HEK293 (cell line): ENCODE data around the gene NHS.
A peak's percentile ranks its signal among the peaks of the same experiment; 100 is the strongest.

ENCODE experiments used
- CTCF ChIA-PET: fragments of 350-600 bp; formaldehyde crosslinking; extraction: SDS; loops from one replicate; lab custom pipeline; 2021; ENCODE audit warnings: antibody characterized with exemption; lab: Yijun Ruan, JAX
- POLR2A ChIA-PET: fragments of 300-600 bp; formaldehyde crosslinking; extraction: SDS; loops from one replicate; lab custom pipeline; 2020; ENCODE audit warnings: antibody characterized with exemption, inconsistent platforms; lab: Yijun Ruan, JAX
- H3K27ac ChIP-seq: fragments of 200-500 bp; sonication (Bioruptor generic); 2 replicates; pipeline ENCODE4 v1.5.1; 2014; ENCODE audit warnings: low read depth, low read length, control low read depth, inconsistent platforms; ENCODE audit errors: extremely low read depth
- H3K36me3 ChIP-seq, 2 experiments: fragments of 200-500 bp in 1 of 2; sonication (Bioruptor generic) in 1 of 2; 1 replicate in 1 of 2; 2 replicates in 1 of 2; pipeline ENCODE4 v1.5.1; 2014 to 2017; ENCODE audit warnings: inconsistent platforms in 2 of 2, low read length in 2 of 2; ENCODE audit not compliant: control insufficient read depth in 2 of 2, insufficient read depth in 1 of 2
- H3K4me1 ChIP-seq: fragments of 200-500 bp; sonication (Bioruptor generic); 2 replicates; pipeline ENCODE4 v1.5.1; 2014; ENCODE audit warnings: mild to moderate bottlenecking, low read length, inconsistent platforms; ENCODE audit not compliant: control insufficient read depth, insufficient read depth
- H3K4me3 ChIP-seq: 2 replicates; pipeline ENCODE4 v1.5.1; 2011; ENCODE audit warnings: low read depth, mild to moderate bottlenecking, control low read depth, low read length, moderate library complexity
- H3K9me3 ChIP-seq: fragments of 200-500 bp; sonication (Bioruptor generic); 2 replicates; pipeline ENCODE4 v1.5.1; 2014; ENCODE audit warnings: low read depth, low read length, inconsistent platforms; ENCODE audit not compliant: control insufficient read depth, insufficient read depth
- HOXC10 ChIP-seq: sonication (generic); formaldehyde crosslinking; IDR thresholded peaks from 2 replicates; pipeline ENCODE4 v1.8.1; 2023; ENCODE audit warnings: mild to moderate bottlenecking, missing genetic modification reagents
- HOXD13 ChIP-seq: sonication (generic); formaldehyde crosslinking; IDR thresholded peaks from 2 replicates; pipeline ENCODE4 v1.8.0; 2022; ENCODE audit warnings: missing genetic modification reagents, borderline replicate concordance
- KLF1 ChIP-seq: fragments of 450-650 bp; formaldehyde crosslinking; IDR thresholded peaks from 2 replicates; pipeline ENCODE4 v1.5.1; 2016; ENCODE audit warnings: missing biosample characterization, missing genetic modification characterization
- OSR2 ChIP-seq: fragments of 450-650 bp; formaldehyde crosslinking; IDR thresholded peaks from 2 replicates; pipeline ENCODE4 v1.5.1; 2016; ENCODE audit warnings: missing biosample characterization, missing genetic modification characterization
- PATZ1 ChIP-seq: fragments of 450-650 bp; formaldehyde crosslinking; IDR thresholded peaks from 2 replicates; pipeline ENCODE4 v1.5.1; 2016; ENCODE audit warnings: missing biosample characterization, missing genetic modification characterization
- ZBTB8A ChIP-seq: fragments of 450-650 bp; formaldehyde crosslinking; IDR thresholded peaks from 2 replicates; pipeline ENCODE4 v1.5.1; 2016; ENCODE audit warnings: missing biosample characterization, missing genetic modification characterization
- ZFP3 ChIP-seq: fragments of 450-650 bp; formaldehyde crosslinking; IDR thresholded peaks from 2 replicates; pipeline ENCODE4 v1.5.1; 2016; ENCODE audit warnings: low read depth, missing biosample characterization, missing genetic modification characterization
- ZNF174 ChIP-seq: fragments of 450-650 bp; formaldehyde crosslinking; IDR thresholded peaks from 2 replicates; pipeline ENCODE4 v1.5.0; 2017; ENCODE audit warnings: missing biosample characterization, mild to moderate bottlenecking, missing genetic modification characterization
- ZNF18 ChIP-seq: fragments of 450-650 bp; formaldehyde crosslinking; IDR thresholded peaks from 2 replicates; pipeline ENCODE4 v1.5.1; 2016; ENCODE audit warnings: missing biosample characterization, missing genetic modification characterization
- ZNF311 ChIP-seq: fragments of 450-650 bp; formaldehyde crosslinking; IDR thresholded peaks from 2 replicates; pipeline ENCODE4 v1.5.1; 2017; ENCODE audit warnings: missing biosample characterization, missing genetic modification characterization, borderline replicate concordance
- ZNF335 ChIP-seq: fragments of 450-650 bp; formaldehyde crosslinking; conservative IDR thresholded peaks from 2 replicates; pipeline ENCODE4 v1.5.1; 2016; ENCODE audit warnings: missing biosample characterization, missing genetic modification characterization
- ZNF362 ChIP-seq: fragments of 450-650 bp; formaldehyde crosslinking; IDR thresholded peaks from 2 replicates; pipeline ENCODE4 v1.5.1; 2016; ENCODE audit warnings: missing biosample characterization, missing genetic modification characterization
- ZNF426 ChIP-seq: fragments of 450-650 bp; formaldehyde crosslinking; IDR thresholded peaks from 2 replicates; pipeline ENCODE4 v1.5.1; 2017; ENCODE audit warnings: missing biosample characterization, missing genetic modification characterization, mild to moderate bottlenecking, inconsistent platforms, moderate library complexity
- ZNF48 ChIP-seq: fragments of 450-650 bp; formaldehyde crosslinking; IDR thresholded peaks from 2 replicates; pipeline ENCODE4 v1.5.1; 2016; ENCODE audit warnings: missing biosample characterization, missing genetic modification characterization
- ZNF513 ChIP-seq: fragments of 450-650 bp; IDR thresholded peaks from 2 replicates; pipeline ENCODE4 v1.5.1; 2018; ENCODE audit warnings: missing biosample characterization, missing genetic modification characterization
- ZNF530 ChIP-seq: fragments of 450-650 bp; formaldehyde crosslinking; IDR thresholded peaks from 2 replicates; pipeline ENCODE4 v1.5.1; 2016; ENCODE audit warnings: low read depth, missing biosample characterization, missing genetic modification characterization
- ZNF548 ChIP-seq: fragments of 450-650 bp; formaldehyde crosslinking; IDR thresholded peaks from 2 replicates; pipeline ENCODE4 v1.5.1; 2016; ENCODE audit warnings: missing biosample characterization, missing genetic modification characterization
- ZNF629 ChIP-seq: fragments of 450-650 bp; formaldehyde crosslinking; IDR thresholded peaks from 2 replicates; pipeline ENCODE4 v1.5.1; 2017; ENCODE audit warnings: missing biosample characterization, missing genetic modification characterization
- ZNF692 ChIP-seq: fragments of 450-650 bp; formaldehyde crosslinking; IDR thresholded peaks from 2 replicates; pipeline ENCODE4 v1.5.1; 2016; ENCODE audit warnings: missing biosample characterization, missing genetic modification characterization
- ZNF76 ChIP-seq: fragments of 450-650 bp; formaldehyde crosslinking; IDR thresholded peaks from 2 replicates; pipeline ENCODE4; 2016; ENCODE audit warnings: low read depth, missing biosample characterization, missing genetic modification characterization, borderline replicate concordance
- ZNF830 ChIP-seq: fragments of 450-650 bp; IDR thresholded peaks from 2 replicates; pipeline ENCODE4 v1.5.0; 2018; ENCODE audit warnings: missing biosample characterization, missing genetic modification characterization, low read depth, mild to moderate bottlenecking, moderate library complexity
- ZNF843 ChIP-seq: fragments of 450-650 bp; formaldehyde crosslinking; IDR thresholded peaks from 2 replicates; pipeline ENCODE4 v1.5.1; 2016; ENCODE audit warnings: missing biosample characterization, missing genetic modification characterization
- TF ChIP-seq, protein P1 (sequence below): fragments of 450-650 bp; formaldehyde crosslinking; IDR thresholded peaks from 2 replicates; pipeline ENCODE4 v1.5.1; 2017; ENCODE audit warnings: missing biosample characterization, missing genetic modification characterization
- TF ChIP-seq, protein P2 (sequence below): fragments of 450-650 bp; formaldehyde crosslinking; IDR thresholded peaks from 2 replicates; pipeline ENCODE4 v1.5.1; 2016; ENCODE audit warnings: missing biosample characterization, missing genetic modification characterization

The NHS gene

DNA sequence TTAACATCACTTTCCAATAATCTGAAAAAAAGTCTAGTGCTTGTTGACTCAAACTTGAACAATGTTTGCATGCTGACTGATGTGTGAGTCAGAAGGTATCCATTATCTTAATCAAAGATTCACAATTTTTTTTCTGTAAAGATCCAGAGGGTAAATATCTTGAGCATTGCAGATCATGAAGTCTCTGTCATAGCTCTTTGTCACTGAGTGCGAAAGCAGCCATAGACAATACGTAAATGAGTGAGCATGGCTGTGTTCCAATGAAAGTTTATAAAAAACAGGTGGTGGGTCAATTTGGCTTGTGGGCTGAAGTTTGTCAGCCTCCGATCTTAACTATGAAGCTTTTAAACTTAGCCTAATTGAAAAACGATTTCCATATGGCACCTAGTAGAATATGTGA lies 37.7 kb downstream of the NHS start (continued):
- no peak for TF ChIP-seq ZNF18 (tag by site-specific recombination)

DNA sequence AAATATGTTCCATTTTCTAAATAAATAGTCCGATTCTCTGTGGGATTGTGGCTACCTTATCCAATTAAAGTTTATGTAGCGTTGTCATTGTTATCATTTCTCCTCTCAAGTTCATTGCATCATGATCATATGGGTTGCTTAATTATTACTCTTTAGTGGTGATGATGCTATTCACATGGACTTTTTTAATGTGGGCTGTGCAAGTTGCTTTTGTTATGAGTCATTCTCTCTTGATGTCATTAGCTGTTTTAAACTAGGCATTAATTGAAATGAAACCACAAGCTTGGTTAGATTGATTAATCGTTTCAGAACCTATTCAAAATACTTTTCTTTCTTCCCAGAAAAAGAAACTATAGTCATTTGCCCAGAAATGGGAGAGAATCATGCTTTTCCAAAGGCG lies 38.2 kb downstream of the NHS start:
- Histone ChIP-seq H3K4me3 (no peak overlapping the region), H3K9me3 (no peaks in the 10 kb centered on the region), H3K36me3 (no peaks in the 10 kb centered on the region), H3K4me1 (peaks cover 27% of the 10 kb centered on the region), H3K27ac (no peak overlapping the region)
- POLR2A ChIA-PET, result no interaction called here
- CTCF ChIA-PET, result interaction anchor here (0.6 kb wide), 1 partner anchor 17 kb away, joined by 3 read pairs; no protein-coding TSS in a partner anchor
- TF ChIP-seq ZBTB8A (no peak), HOXD13 (CRISPR knock-in tag) (no peak), ZNF530 (tag by site-specific recombination) (no peak), ZNF426 (tag by site-specific recombination) (no peak), ZNF513 (tag by site-specific recombination) (no peak), ZNF335 (tag by site-specific recombination) (no peak), ZNF629 (tag by site-specific recombination) (peak; percentile 95), ZNF548 (tag by site-specific recombination) (no peak), ZNF76 (tag by site-specific recombination) (peak; percentile 48; the same call in 1 of the 2 replicates), ZNF692 (tag by site-specific recombination) (peak; percentile 59), OSR2 (peak; percentile 91), ZNF830 (no peak), ZNF174 (no peak), ZNF311 (no peak), KLF1 (tag by site-specific recombination) (no peak), ZNF48 (tag by site-specific recombination) (no peak), ZNF843 (tag by site-specific recombination) (peak; percentile 85), ZFP3 (tag by site-specific recombination) (no peak), PATZ1 (tag by site-specific recombination) (peak; percentile 33; the same call in 1 of the 2 replicates), ZNF362 (tag by site-specific recombination) (peak; percentile 97), HOXC10 (CRISPR knock-in tag) (no peak)
- TF ChIP-seq, protein P1, sequence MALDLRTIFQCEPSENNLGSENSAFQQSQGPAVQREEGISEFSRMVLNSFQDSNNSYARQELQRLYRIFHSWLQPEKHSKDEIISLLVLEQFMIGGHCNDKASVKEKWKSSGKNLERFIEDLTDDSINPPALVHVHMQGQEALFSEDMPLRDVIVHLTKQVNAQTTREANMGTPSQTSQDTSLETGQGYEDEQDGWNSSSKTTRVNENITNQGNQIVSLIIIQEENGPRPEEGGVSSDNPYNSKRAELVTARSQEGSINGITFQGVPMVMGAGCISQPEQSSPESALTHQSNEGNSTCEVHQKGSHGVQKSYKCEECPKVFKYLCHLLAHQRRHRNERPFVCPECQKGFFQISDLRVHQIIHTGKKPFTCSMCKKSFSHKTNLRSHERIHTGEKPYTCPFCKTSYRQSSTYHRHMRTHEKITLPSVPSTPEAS, result peak; percentile 69
- TF ChIP-seq, protein P2, sequence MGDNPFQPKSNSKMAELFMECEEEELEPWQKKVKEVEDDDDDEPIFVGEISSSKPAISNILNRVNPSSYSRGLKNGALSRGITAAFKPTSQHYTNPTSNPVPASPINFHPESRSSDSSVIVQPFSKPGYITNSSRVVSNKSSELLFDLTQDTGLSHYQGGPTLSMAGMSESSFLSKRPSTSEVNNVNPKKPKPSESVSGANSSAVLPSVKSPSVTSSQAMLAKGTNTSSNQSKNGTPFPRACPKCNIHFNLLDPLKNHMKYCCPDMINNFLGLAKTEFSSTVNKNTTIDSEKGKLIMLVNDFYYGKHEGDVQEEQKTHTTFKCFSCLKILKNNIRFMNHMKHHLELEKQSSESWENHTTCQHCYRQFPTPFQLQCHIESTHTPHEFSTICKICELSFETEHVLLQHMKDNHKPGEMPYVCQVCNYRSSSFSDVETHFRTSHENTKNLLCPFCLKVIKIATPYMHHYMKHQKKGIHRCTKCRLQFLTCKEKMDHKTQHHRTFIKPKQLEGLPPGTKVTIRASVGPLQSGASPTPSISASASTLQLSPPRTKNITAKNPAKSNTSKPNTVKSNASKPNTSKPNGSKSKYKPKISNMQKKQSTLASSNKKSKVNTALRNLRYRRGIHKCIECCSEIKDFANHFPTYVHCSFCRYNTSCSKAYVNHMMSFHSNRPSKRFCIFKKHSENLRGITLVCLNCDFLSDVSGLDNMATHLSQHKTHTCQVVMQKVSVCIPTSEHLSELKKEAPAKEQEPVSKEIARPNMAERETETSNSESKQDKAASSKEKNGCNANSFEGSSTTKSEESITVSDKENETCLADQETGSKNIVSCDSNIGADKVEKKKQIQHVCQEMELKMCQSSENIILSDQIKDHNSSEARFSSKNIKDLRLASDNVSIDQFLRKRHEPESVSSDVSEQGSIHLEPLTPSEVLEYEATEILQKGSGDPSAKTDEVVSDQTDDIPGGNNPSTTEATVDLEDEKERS (tag by site-specific recombination), result no peak
